Choroid plexus epithelial cell (primary cell): ENCODE results near the gene SCAPER.
"Not testable (repeated sequence)": the region's sequence is repeated elsewhere in the genome, so short reads cannot be mapped to it uniquely, and the experiment has no call there.

ENCODE experiments used
- DNase-seq: peaks from one replicate; pipeline ENCODE4 v3.0.0-alpha.2; 2010; ENCODE audit warnings: low read depth
- H3K4me3 ChIP-seq: 2 replicates; pipeline ENCODE4 v1.5.1; 2011; ENCODE audit warnings: low read depth, mild to moderate bottlenecking, control low read depth, low read length, moderate library complexity
- TF ChIP-seq, protein P1 (sequence below): conservative IDR thresholded peaks from 2 replicates; pipeline ENCODE4 v1.5.1; 2011; ENCODE audit warnings: low read depth, mild to moderate bottlenecking, control low read depth, inconsistent platforms, low read length, moderate library complexity

SCAPER gene

DNA sequence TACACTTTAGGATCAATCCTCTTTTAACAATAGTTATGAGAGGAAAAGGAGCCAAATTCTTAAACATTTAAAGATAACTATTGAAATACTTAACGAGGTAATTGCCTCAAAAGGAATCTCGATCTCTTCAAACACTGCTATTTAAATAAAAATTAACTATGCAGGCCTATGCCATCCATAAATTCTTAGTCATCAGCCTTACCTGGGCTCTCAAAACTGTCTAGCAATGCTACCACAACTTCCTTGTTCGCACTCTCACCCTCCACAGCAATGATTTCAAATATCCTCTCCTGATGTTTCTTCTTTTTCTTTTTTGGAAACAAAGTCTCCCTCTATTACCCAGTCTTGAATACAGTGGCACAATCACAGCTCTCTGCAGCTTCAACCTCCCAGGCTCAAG is 606.2 kb downstream of the SCAPER start:
- no peak for DNase-seq
- TF ChIP-seq, protein P1, sequence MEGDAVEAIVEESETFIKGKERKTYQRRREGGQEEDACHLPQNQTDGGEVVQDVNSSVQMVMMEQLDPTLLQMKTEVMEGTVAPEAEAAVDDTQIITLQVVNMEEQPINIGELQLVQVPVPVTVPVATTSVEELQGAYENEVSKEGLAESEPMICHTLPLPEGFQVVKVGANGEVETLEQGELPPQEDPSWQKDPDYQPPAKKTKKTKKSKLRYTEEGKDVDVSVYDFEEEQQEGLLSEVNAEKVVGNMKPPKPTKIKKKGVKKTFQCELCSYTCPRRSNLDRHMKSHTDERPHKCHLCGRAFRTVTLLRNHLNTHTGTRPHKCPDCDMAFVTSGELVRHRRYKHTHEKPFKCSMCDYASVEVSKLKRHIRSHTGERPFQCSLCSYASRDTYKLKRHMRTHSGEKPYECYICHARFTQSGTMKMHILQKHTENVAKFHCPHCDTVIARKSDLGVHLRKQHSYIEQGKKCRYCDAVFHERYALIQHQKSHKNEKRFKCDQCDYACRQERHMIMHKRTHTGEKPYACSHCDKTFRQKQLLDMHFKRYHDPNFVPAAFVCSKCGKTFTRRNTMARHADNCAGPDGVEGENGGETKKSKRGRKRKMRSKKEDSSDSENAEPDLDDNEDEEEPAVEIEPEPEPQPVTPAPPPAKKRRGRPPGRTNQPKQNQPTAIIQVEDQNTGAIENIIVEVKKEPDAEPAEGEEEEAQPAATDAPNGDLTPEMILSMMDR = no peak
- no peak overlapping the region for H3K4me3 ChIP-seq

DNA sequence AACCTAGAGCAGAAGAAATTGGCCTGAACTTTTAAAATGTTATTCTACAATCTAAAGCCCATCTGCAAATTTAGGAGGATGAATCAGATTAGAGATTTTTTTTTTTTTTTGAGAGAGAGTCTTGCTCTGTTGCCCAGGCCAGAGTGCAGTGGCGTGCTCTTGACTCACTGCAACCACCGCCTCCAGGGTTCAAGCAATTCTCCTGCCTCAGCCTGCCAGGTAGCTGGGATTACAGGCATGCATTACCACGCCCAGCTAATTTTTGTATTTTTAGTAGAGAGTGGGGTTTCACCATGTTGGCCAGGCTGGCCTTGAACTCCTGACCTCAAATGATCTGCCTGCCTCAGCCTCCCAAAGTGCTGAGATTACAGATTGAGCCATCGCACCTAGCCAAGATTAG is 607.2 kb downstream of the SCAPER start:
- not testable (repeated sequence) for DNase-seq, H3K4me3 ChIP-seq
